Breast epithelium (tissue), 3 donors: ENCODE results near the gene MFSD2B.

Experiments used
- CTCF ChIP-seq, 3 donors: fragments of 450-650 bp; IDR thresholded peaks; one replicate each; pipeline ENCODE4 v1.5.1; 2016 to 2017; ENCODE audit warnings: antibody characterized with exemption in 3 of 3, mild to moderate bottlenecking in 3 of 3, moderate library complexity in 3 of 3
- POLR2AphosphoS5 ChIP-seq, 3 donors: sonication (generic); formaldehyde crosslinking; IDR thresholded peaks; one replicate each; pipeline ENCODE4 v1.6.1; 2017; ENCODE audit warnings: antibody characterized with exemption in 3 of 3

GRCh38 chr2:24040511-24040910, 30.6 kb downstream of the MFSD2B start:
- no peak for TF ChIP-seq CTCF (IDR thresholded peaks at IDR 0.05)
- TF ChIP-seq POLR2AphosphoS5 (IDR thresholded peaks at IDR 0.05): no peak
